GM18526 (cell line): ENCODE results near the gene PSMA4.
A peak's percentile ranks its signal among the peaks of the same experiment; 100 is the strongest.

ENCODE experiments used
- POLR2A ChIP-seq: IDR thresholded peaks from 3 replicates; pipeline ENCODE4 v1.6.1; 2011; ENCODE audit not compliant: insufficient read length; ENCODE audit errors: extremely low read depth

PSMA4 gene

DNA sequence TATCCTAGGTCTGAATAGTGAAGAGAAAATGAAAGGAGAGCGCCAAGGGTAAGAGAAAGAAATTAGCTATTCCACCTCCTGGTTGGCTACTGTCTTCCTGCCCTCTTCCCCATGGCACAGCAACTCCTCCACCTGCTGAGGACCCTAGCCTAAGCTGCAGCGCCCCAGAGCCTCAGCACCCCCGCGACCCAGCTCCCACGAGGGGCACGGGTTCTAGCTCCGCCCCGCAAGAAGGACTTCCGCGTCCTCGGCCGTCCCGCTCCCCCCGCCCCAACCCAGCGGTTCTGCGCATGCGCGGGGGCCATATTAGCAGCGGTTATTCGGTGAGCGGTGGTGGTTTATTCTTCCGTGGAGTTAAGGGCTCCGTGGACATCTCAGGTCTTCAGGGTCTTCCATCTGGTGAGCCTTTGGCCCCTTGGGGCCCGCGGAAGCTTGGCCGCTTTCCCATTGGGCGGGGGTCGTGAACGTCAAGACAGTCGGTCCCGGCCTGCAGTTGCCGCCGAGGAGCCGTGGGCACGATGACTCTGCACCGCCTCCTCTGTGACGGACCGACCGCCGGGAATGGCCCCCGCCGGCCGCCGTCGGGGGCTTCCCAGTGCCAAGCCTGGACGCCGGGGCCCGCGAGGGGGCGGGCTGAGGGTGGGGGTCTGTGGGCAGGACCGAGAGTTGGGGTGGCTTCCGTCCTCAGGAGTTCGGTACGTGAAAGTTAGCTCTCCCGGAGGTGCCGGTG is at the start of gene PSMA4:
PSMA4 (plus strand) TSS at position 304 of the 730 bp plus-strand sequence. CDS start 1,484 bp downstream, outside the sequence.
- TF ChIP-seq POLR2A: peak; percentile 97

- TF ChIP-seq POLR2A: no peak
Observed at GRCh38 chr15:78492872-78493271, 47.4 kb upstream of the PSMA4 start.

DNA sequence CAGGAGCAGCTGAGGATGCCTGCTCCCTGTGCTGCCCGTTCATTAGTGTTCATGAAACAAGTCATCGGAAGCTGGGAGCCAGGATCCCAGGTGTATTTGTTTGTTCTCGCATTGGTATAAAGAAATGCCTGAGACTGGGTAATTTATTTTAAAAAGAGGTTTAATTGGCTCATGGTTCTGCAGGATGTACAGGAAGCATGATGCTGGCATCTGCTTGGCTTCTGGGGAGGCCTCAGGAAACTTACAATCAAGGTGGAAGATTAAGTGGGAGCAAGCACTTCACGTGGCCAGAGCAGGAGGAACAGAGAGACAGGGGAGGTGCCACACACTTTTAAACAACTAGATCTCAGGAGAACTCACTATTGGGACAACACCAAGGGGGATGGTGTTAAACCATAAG is 38.4 kb upstream of the PSMA4 start:
- TF ChIP-seq POLR2A: no peak

DNA sequence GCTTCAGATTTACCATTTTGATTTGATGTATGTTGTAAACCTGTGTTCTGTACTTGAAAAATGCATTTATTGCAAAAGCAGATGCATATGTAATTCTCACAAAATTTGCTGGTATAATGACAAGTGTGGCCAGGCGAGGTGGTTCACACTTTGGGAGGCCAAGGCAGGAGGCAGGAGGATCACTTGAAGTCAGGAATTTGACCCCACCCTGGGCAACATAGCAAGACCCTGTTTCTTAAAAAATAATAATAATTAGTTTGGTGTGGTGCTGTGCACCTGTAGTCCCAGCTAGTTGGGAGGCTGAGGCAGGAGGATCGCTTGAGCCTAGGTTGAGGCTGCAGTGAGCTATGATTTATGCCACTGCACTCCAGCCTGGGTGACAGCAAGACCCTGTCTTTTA is 37.6 kb upstream of the PSMA4 start:
- no peak for TF ChIP-seq POLR2A

GRCh38 chr15:78506971-78507830 is 33.0 kb upstream of the PSMA4 start, which contains the start of gene HYKK:
TSS of gene HYKK (plus strand) at chr15:78507577. CDS start at chr15:78513089, 5,512 bp downstream.
- no peak for TF ChIP-seq POLR2A

DNA sequence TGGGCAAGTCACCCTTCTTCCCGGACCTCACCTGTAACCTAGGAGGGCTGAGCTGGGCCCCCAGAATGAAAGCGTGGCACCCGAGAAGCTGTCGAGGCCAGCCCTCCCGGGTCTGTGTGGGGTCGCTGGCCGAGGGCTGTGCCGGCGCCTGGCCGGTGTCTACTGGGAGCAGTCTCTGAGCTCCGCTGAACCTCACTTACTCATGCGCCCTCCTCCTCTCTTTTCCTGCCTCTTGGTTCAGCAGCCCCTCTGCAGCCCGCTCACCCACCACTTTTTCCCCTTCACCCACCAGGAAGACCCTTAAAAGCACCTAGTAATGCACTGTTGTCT is 32.4 kb upstream of the PSMA4 start:
- TF ChIP-seq POLR2A: no peak

GRCh38 chr15:78508272-78508671 is 32.0 kb upstream of the PSMA4 start:
- no peak for TF ChIP-seq POLR2A

- TF ChIP-seq POLR2A: no peak
Observed at GRCh38 chr15:78509726-78510312, 30.4 kb upstream of the PSMA4 start.

GRCh38 chr15:78524230-78524629 is 16.0 kb upstream of the PSMA4 start:
- TF ChIP-seq POLR2A: no peak

- no peak for TF ChIP-seq POLR2A
Observed at GRCh38 chr15:78527325-78527724, 12.9 kb upstream of the PSMA4 start.

DNA sequence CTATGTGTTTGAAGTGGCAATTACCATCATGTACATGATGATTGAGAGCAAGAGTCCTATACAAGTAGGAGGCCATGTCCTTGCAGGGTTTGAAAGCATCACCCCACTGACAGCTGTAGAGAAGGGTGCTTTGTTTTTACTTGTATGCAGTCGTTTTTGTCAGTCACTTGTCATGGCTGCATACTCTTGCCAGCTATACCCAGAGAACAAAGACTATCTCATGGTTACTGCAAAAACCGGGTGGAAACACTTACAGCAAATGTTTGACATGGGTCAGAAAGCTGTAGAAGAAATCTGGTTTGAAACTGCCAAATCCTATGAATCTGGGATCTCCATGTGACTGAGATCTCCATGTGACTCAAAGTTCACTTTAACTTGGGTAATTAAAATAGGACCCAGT is 6.9 kb upstream of the PSMA4 start:
- TF ChIP-seq POLR2A: no peak

DNA sequence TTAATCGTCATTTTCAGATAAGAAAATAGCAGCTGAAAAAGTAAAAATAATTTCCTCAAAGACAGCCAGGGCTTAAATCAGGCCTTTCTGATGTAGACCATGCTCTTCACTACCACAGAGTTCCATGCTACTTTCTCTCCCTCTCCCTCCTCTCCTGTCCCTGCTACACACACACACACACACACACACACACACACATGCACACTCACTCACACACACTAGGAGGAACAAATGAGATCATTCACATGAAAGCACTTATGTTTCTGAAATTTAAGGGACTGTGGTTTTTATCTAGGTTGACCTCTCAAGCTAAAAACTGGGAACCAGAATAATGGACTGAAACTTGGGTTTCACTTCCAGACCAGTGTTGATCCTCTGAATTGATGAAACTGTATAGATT is 4.1 kb upstream of the PSMA4 start:
- TF ChIP-seq POLR2A: no peak

DNA sequence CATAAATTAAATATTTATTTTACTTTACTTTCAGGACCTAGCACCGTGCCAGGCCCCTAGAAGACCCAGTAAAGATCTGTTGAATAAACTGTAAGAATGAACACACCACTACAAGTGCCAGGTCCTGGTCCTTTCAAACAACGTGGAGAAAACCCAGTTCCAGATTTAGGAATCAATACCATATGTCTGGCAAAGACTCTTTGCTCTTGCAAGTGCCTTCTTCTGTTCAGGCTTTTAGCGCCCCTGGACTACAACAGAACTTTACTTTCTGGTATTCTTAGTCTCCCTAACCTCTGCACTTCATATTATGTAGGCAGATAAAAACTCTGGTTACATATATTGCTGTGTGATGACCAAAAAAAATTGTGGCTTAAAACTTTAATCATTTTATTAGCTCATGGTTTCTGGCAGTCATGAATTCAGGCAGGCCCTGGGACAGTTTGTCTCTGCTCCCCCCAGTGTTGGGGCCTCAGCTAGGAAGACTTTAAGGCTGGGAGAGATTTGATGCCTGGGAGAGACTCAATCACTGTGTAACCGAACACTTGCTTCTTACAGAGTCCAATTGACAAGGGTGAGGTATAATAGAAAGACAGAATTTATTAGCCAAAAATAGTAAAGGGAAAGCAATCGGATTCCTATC is 2.9 kb upstream of the PSMA4 start:
- TF ChIP-seq POLR2A: no peak

- no peak for TF ChIP-seq POLR2A
Observed at GRCh38 chr15:78538358-78538757, 1.9 kb upstream of the PSMA4 start.

DNA sequence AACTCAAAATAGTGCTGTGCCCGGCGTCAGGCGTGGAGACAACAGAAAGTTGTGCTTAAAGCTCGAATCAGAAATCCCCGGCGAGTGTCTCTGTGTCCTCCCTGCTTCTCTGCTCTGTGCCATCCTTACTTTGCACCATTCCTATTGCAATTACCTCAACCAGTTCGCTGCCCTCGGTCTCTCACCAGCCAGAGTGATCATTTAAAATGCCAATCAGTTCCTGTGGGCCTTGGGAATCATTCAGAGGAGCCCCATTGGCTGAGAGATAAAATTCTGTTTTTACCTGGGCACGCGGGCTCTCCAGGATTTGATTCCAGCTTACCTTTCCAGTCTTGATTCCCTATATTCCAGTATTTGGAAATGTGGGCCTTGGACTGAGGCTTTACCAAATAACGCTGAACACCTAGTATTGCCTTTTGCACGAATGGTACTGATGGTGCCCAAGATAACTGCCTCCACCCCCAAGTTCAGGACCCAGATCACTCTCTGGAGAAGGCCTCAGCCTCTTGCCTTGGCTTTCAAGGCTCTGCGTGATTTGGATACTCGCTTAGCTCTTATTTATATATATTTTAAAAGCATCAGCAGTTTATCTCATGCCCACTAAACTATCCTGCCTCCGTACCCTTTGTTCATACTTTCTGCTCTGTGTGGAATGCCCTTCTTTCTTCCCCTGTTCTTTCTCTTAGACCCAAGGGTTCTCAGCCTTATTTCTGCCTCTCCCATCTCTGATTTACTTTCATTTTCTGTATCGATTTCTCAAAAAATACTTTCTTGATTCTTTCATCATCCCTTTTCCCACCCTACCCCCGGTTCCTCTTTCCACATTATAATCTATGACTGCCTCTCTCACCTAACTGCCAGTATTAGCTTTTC is 863 bp downstream of the PSMA4 start:
- no peak for TF ChIP-seq POLR2A

- no peak for TF ChIP-seq POLR2A
Observed at GRCh38 chr15:78541744-78542034, 1.4 kb downstream of the PSMA4 start.
